IMR-90 (cell line): Measurements from ENCODE around the gene CABCOCO1. TPM values are rescaled to one million over a fixed set of nuclear protein-coding genes. Genes with fewer than 3 reads are reported as not detected.

Experiments
- ATAC-seq: fragments of 200-7000 bp; cut with Tn5 transposase; 2 replicates; pipeline ENCODE4 v1.9.1; 2020; ENCODE audit warnings: low read depth, mild to moderate bottlenecking, moderate library complexity
- BruUV-seq: library from RNA; stranded (reverse); fragments of 400-500 nt; replicated peaks from 2 replicates; lab custom pipeline; 2021; lab: Mats Ljungman, UMichigan
- CTCF ChIA-PET: fragments of 300-600 bp; formaldehyde crosslinking; extraction: SDS; loops from one replicate; lab custom pipeline; 2021; ENCODE audit warnings: antibody characterized with exemption; lab: Yijun Ruan, JAX
- POLR2A ChIA-PET: fragments of 300-600 bp; sonication (Branson Sonifier 250); formaldehyde crosslinking; loops from one replicate; lab custom pipeline; 2022; ENCODE audit warnings: antibody characterized with exemption; ENCODE audit not compliant: unreplicated experiment; lab: Charles Lee
- DNase-seq: peaks from one replicate; pipeline ENCODE4 v3.0.0; 2013
- H2AFZ ChIP-seq: replicated peaks from 2 replicates; pipeline ENCODE3; 2013; ENCODE audit warnings: low read length, mild to moderate bottlenecking; ENCODE audit not compliant: poor library complexity
- H2AK5ac ChIP-seq: 2 replicates; pipeline ENCODE4 v1.6.1; 2013; ENCODE audit warnings: low read depth, low read length, inconsistent platforms
- H2AK9ac ChIP-seq: replicated peaks from 2 replicates; pipeline ENCODE3; 2013; ENCODE audit warnings: mild to moderate bottlenecking, low read depth, low read length, moderate library complexity; ENCODE audit not compliant: poor library complexity
- H2BK120ac ChIP-seq: 2 replicates; pipeline ENCODE4 v1.6.1; 2013; ENCODE audit warnings: low read depth, low read length, inconsistent platforms
- H2BK15ac ChIP-seq: 3 replicates; pipeline ENCODE4 v1.6.1; 2013; ENCODE audit warnings: low read depth, low read length, inconsistent platforms
- H2BK20ac ChIP-seq: 2 replicates; pipeline ENCODE4 v1.6.1; 2013; ENCODE audit warnings: low read depth, mild to moderate bottlenecking, inconsistent platforms, low read length, moderate library complexity
- H2BK5ac ChIP-seq: 2 replicates; pipeline ENCODE4 v1.6.1; 2013; ENCODE audit warnings: mild to moderate bottlenecking, low read depth, low read length, inconsistent platforms; ENCODE audit not compliant: poor library complexity, severe bottlenecking
- H3K14ac ChIP-seq: replicated peaks from 2 replicates; pipeline ENCODE4 v1.6.1; 2013; ENCODE audit warnings: low read depth, low read length, inconsistent platforms
- H3K18ac ChIP-seq: 2 replicates; pipeline ENCODE4 v1.6.1; 2013; ENCODE audit warnings: low read depth, low read length, control low read depth
- H3K23ac ChIP-seq: 2 replicates; pipeline ENCODE4 v1.6.1; 2013; ENCODE audit warnings: low read depth, low read length, inconsistent platforms
- H3K27ac ChIP-seq: 2 replicates; pipeline ENCODE4 v1.5.1; 2013; ENCODE audit warnings: mild to moderate bottlenecking, control low read depth, low read length; ENCODE audit not compliant: insufficient read depth
- H3K27me3 ChIP-seq: 2 replicates; pipeline ENCODE4 v1.6.1; 2013; ENCODE audit warnings: low read length; ENCODE audit not compliant: control insufficient read depth, insufficient read depth
- H3K36me3 ChIP-seq: 2 replicates; pipeline ENCODE4 v1.6.1; 2013; ENCODE audit warnings: low read length, mixed read lengths; ENCODE audit not compliant: control insufficient read depth, insufficient read depth
- H3K4ac ChIP-seq: 2 replicates; pipeline ENCODE4 v1.6.1; 2013; ENCODE audit warnings: low read depth, low read length, inconsistent platforms
- H3K4me1 ChIP-seq: 2 replicates; pipeline ENCODE4 v1.6.1; 2013; ENCODE audit warnings: low read length, mixed read lengths; ENCODE audit not compliant: control insufficient read depth, insufficient read depth
- H3K4me2 ChIP-seq: 2 replicates; pipeline ENCODE4 v1.6.1; 2013; ENCODE audit warnings: low read depth, mild to moderate bottlenecking, control low read depth, low read length, moderate library complexity
- H3K4me3 ChIP-seq: 2 replicates; pipeline ENCODE4 v1.5.1; 2013; ENCODE audit warnings: low read depth, mild to moderate bottlenecking, control low read depth, low read length, moderate library complexity; ENCODE audit not compliant: insufficient read depth
- H3K56ac ChIP-seq: 2 replicates; pipeline ENCODE4 v1.6.1; 2013; ENCODE audit warnings: low read length, inconsistent platforms; ENCODE audit not compliant: insufficient read depth; ENCODE audit errors: extremely low read depth
- H3K79me1 ChIP-seq, 2 experiments: 2 replicates each; pipeline ENCODE4 v1.6.1; 2013; ENCODE audit warnings: low read length in 2 of 2, inconsistent platforms in 1 of 2, low read depth in 1 of 2
- H3K9ac ChIP-seq: 2 replicates; pipeline ENCODE4 v1.6.1; 2013; ENCODE audit warnings: low read depth, low read length, control low read depth
- H3K9me1 ChIP-seq: 2 replicates; pipeline ENCODE4 v1.6.1; 2013; ENCODE audit warnings: low read length, inconsistent platforms; ENCODE audit not compliant: insufficient read depth
- H3K9me3 ChIP-seq: 2 replicates; pipeline ENCODE4 v1.6.1; 2013; ENCODE audit warnings: low read length; ENCODE audit not compliant: control insufficient read depth, insufficient read depth
- H4K20me1 ChIP-seq: 2 replicates; pipeline ENCODE4 v1.6.1; 2013; ENCODE audit warnings: low read length, inconsistent platforms; ENCODE audit not compliant: insufficient read depth
- H4K5ac ChIP-seq: 2 replicates; pipeline ENCODE4 v1.6.1; 2013; ENCODE audit warnings: mild to moderate bottlenecking, low read depth, low read length, control low read depth
- H4K8ac ChIP-seq, 2 experiments: 2 replicates each; pipeline ENCODE4 v1.6.1; 2013; ENCODE audit warnings: low read depth in 2 of 2, low read length in 2 of 2, control low read depth in 1 of 2, inconsistent platforms in 1 of 2
- H4K91ac ChIP-seq: 2 replicates; pipeline ENCODE4 v1.6.1; 2013; ENCODE audit warnings: low read depth, low read length, inconsistent platforms; ENCODE audit not compliant: insufficient read depth
- CEBPB ChIP-seq: IDR thresholded peaks from 2 replicates; pipeline ENCODE4 v1.6.1; 2012; ENCODE audit warnings: low read depth, low read length, improper control_type of control experiment
- CTCF ChIP-seq: conservative IDR thresholded peaks from 2 replicates; pipeline ENCODE4 v1.5.1; 2012; ENCODE audit warnings: mild to moderate bottlenecking, low read depth, low read length, improper control_type of control experiment
- FOS ChIP-seq: fragments of 150-350 bp; IDR thresholded peaks from 2 replicates; pipeline ENCODE4 v1.6.1; 2016; ENCODE audit warnings: low read depth, low read length
- MAFK ChIP-seq: IDR thresholded peaks from 2 replicates; pipeline ENCODE4 v1.6.1; 2012; ENCODE audit warnings: low read depth, low read length, improper control_type of control experiment
- MAZ ChIP-seq: IDR thresholded peaks from 2 replicates; pipeline ENCODE4 v1.6.1; 2012; ENCODE audit warnings: low read depth, mild to moderate bottlenecking, low read length, improper control_type of control experiment, moderate library complexity, borderline replicate concordance
- POLR2A ChIP-seq: IDR thresholded peaks from 2 replicates; pipeline ENCODE4 v1.6.1; 2012; ENCODE audit warnings: mild to moderate bottlenecking, low read depth, low read length
- RAD21 ChIP-seq: IDR thresholded peaks from 2 replicates; pipeline ENCODE4 v1.6.1; 2012; ENCODE audit warnings: low read length, improper control_type of control experiment
- SMC3 ChIP-seq: fragments of 150-350 bp; IDR thresholded peaks from 2 replicates; pipeline ENCODE4 v1.6.1; 2016; ENCODE audit warnings: low read depth, mild to moderate bottlenecking, antibody characterized with exemption, low read length, moderate library complexity
- WGBS, 2 experiments: methylation state at CpG; one replicate each; pipeline versions ENCODE4 v1.1.5 to v1.1.7; 2013; ENCODE audit warnings: missing lambda C conversion rate in 2 of 2; ENCODE audit not compliant: insufficient read length in 1 of 2; ENCODE audit errors: extremely low coverage in 2 of 2; 5-methylcytosine and 5-hydroxymethylcytosine counted together
- dilution Hi-C: fragments of 300-500 bp; cut with HindIII; formaldehyde crosslinking; loops from one replicate; pipeline ENCODE4 v1.14.3; 2018; ENCODE audit warnings: low sequenced_read_pairs; ENCODE audit not compliant: unreplicated experiment
- in situ Hi-C: fragments of 300-500 bp; cut with MboI; formaldehyde crosslinking; loops from 3 replicates; pipeline ENCODE4 v1.14.3; 2019; ENCODE audit warnings: low sequenced_read_pairs, inconsistent platforms, mixed read lengths
- intact Hi-C: fragments of 100-400 bp; cut with micrococcal nuclease; formaldehyde crosslinking; loops from 2 replicates; pipeline ENCODE4 v1.10.0; 2022
- polyA plus RNA-seq, 3 experiments: library from polyadenylated mRNA; depleted of rRNA; stranded (reverse); fragments of >200 nt; gene quantifications; 2 replicates each; pipeline ENCODE4 v1.2.3, GENCODE V29; 2012; ENCODE audit warnings: low replicate concordance in 1 of 3
- total RNA-seq: library from RNA; depleted of rRNA; stranded (reverse); fragments of >200 nt; gene quantifications from 2 replicates; pipeline ENCODE4 v1.2.3, GENCODE V29; 2012

Gene CABCOCO1
- total and polyA plus RNA-seq, 2 of the 4 experiments (the other 2 are of a cell fraction): 0.18 to 0.31 TPM

GRCh38 chr10:61733358-61733940 is 70.7 kb downstream of the CABCOCO1 start:
- Histone ChIP-seq H3K27ac (no peak overlapping the region), H4K5ac (no peak overlapping the region), H2AK9ac (no peak overlapping the region), H3K4me1 (no peaks in the 10 kb centered on the region), H3K79me1 (no peaks in the 10 kb centered on the region), H2AK5ac (no peak overlapping the region), H3K4ac (no peak overlapping the region), H2BK5ac (no peak overlapping the region), H2AFZ (no peak overlapping the region), H3K56ac (no peak overlapping the region), H2BK120ac (no peak overlapping the region), H3K9me3 (no peaks in the 10 kb centered on the region), H3K36me3 (no peaks in the 10 kb centered on the region), H3K23ac (no peak overlapping the region), H3K9me1 (no peaks in the 10 kb centered on the region), H3K4me3 (no peak overlapping the region), H3K4me2 (no peak overlapping the region), H3K27me3 (no peaks in the 10 kb centered on the region), H4K20me1 (no peaks in the 10 kb centered on the region), H2BK15ac (no peak overlapping the region), H3K9ac (no peak overlapping the region), H3K14ac (no peak overlapping the region), H4K8ac (no peak overlapping the region), H2BK20ac (no peak overlapping the region), H3K18ac (no peak overlapping the region), H4K91ac (no peak overlapping the region)
- peak; percentile 54; the same call in 1 of the 2 replicates for ATAC-seq
- in situ Hi-C loops (loop anchor here (10.0 kb wide), 2 partner anchors 449 to 919 kb away; no protein-coding TSS in a partner anchor), dilution Hi-C loops (no loop called here), intact Hi-C loops (loop anchor here (1.0 to 5.0 kb wide), 7 partner anchors 102 to 917 kb away; partner anchors contain the start of gene ARID5B)
- no CpG with 5 or more reads among the region's 1 CpG for WGBS, 2 experiments
- BruUV-seq: no TSS peak
- peak; percentile 64 for DNase-seq
- TF ChIP-seq MAZ (no peak), CTCF (peak; percentile 72), SMC3 (peak; percentile 82), CEBPB (no peak), MAFK (peak; percentile 60; the same call in 1 of the 2 replicates), RAD21 (peak; percentile 79), FOS (no peak), POLR2A (0 out of 2 replicates have a peak, but pooled peaks have one; percentile 22)
- POLR2A ChIA-PET: no interaction called here
- CTCF ChIA-PET: interaction anchor here (0.6 to 1.4 kb wide), 6 partner anchors 15 to 462 kb away, joined by 3 to 4 read pairs (median 4); no protein-coding TSS in a partner anchor
